AG08396 (cell line): ENCODE measurements around the gene PLAA.

Experiments
- DNase-seq: peaks from one replicate; pipeline ENCODE4 v3.0.0; 2012; ENCODE audit warnings: low spot score, mixed read lengths

Gene PLAA

DNA sequence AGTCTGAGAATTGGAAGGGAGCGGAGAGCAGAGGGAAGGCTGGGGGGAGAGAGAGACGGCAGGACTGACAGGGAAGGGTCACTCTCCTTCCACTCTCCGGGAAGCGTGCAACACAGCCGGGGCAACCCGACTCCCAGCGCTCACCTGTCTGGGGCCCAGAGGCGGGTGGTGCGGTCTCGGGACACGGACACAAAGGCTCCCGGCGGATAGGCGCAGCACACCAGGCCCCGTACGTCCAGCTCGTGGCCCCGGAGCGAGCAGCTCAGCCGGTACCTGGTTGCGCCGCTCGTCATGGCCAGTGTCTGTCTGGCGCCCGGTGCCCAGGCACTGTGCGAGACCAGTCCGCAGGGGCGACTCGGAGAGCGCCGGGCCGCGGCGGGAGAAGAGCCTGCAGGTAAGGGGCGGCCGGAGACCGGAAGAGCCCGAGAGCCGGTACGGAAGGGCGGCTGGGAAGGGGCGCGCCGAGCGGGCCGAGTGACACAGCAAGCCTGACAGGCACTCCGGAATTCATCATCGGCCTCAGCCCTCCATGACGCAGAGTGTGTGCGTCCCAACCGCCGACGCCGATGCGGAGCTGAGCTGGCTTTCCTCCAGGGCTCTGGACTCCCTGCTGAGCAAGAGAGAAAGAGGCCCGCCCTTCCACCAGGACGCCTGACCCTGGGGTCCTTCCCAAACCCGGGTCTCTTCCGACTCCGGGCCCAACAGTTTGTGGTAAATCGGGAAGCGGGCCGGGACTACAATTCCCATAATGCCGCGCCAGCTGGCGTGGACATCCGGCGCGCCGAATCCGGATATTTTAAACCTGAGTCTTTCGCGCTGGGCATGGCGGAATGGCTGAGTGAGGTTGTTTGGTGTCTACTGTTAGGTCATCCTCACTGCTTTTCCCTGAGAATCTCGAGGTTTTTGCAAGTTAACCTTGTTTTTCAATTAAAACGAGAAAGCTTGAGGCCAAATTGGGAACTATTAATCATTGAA is at the start of gene PLAA:
PLAA (minus strand) TSS at position 490 of the 975 bp plus-strand sequence; CDS start at position 293, 197 bp downstream.
- peak; percentile 91 for DNase-seq

DNA sequence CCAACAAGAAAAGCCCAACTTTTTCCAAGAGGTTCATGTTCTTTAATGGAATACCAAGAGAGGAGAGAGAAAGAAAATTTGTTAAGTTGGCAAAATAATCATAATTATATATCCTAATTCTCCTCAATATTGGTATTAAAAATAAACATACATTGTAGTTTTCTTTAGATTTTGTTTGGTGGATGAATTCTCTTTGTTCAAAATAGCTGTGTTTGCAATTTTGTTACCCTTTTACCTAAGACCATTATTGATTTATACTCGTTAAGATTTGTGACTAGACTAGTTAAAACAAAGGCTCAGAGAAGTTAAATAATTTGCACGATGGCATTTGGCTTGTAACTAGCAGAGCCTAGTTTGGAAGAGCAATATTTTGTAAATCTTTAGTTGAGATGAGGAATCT is 48.8 kb upstream of the PLAA start:
- DNase-seq: no peak

DNA sequence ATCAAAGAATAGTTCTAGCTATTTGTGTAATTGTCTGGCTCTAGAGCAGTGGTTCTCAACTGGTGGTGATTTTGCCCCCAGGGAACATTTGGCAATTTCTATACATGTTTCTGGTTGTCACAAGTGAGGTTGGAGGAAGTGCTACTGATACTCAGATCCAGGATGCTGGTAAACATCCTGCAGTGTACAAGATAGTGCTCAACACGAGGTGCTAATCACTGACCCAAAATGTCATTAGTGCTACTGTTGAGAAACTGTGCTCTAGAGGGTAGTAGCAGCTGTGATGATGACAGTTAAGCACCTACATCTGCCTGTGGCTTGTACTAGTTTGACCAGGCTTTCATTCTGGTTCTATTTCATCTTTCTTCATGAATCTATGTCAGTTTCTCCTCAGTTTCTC is 36.3 kb upstream of the PLAA start:
- no peak for DNase-seq

DNA sequence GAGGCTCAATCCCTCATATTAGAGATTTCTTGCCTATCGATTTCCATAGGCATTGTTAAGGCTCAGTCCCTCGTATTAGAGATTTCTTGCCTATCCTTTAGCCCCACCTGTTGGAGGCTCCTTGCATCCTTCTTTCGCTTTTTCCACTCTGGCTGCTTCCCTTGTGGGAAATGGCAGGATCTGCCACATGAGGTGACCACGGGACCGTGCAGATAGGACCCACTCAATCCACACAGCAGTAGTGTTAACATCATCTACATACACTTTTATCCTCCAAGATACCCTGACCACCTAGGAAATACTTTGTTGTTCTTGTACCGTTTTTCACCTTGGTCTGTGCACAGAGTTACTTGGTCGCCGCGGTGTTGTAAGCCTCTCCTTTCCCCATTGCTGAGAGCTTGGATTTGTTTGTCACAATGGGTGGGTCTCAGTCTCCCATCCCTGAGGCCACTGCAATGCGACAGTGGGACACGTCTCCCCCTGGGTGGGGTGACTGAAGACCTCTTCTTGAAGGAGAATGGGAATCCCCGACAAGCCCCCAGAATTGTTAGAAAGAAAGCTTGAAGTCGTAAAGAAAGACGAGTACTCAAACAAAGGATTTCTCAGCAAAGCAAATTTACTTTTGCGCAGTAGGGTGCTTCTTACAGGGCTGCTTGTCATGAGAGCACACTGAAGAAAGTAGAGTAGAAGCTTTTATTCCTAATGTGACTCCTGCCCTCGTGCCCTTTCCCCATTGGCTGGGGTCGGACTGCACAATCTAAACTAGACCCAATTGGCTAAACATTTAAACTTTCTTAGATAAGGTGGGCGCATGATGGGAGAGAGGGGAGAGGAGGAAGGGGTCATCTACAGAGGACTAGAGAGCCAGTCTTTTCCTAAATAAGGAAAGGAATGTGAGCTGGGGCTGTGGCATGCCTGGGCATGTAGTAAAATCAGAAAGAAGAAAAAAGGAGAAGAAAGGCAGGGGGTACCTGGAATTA is 29.0 kb upstream of the PLAA start:
- peak; percentile 30 for DNase-seq

GRCh38 chr9:26974927-26975326 is 27.9 kb upstream of the PLAA start:
- DNase-seq: no peak

DNA sequence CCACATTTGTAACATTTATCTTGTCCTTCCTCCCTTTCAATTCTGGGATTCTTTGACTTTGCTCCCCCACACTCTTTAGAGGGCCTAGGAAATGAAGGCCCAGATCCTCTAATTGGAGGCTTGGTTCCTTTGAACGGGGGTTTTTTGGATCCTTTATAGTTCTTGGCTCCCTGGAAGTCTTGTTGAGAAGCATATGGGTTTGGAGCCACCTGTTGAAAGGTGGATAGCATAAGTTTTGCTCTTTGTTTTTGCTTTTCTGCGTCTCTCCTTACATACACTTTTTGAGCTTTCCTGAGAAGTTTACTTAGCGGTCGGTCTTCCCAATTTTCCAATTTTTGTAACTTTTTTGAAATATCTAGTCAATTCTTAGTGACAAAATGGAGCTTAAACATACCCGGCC is 26.9 kb upstream of the PLAA start:
- no peak for DNase-seq

DNA sequence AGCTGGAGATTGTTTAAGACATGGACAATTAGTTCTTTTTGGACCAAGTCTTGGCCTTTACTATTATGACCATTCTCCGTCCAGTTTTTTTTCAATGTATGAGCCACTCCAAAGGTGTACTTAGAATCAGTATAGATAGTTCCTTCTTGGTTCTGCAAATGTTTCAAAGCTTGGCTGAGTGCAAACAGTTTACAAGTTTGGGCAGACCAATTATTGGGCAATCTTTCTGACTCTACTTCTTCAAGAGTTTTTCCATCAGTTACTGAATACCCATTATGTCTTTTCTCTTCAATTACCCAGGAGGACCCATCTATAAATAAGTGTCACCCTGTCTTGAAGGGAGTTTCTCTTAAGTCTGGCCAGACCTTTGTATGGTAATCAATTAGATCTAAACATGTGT is 24.7 kb upstream of the PLAA start:
- no peak for DNase-seq

DNA sequence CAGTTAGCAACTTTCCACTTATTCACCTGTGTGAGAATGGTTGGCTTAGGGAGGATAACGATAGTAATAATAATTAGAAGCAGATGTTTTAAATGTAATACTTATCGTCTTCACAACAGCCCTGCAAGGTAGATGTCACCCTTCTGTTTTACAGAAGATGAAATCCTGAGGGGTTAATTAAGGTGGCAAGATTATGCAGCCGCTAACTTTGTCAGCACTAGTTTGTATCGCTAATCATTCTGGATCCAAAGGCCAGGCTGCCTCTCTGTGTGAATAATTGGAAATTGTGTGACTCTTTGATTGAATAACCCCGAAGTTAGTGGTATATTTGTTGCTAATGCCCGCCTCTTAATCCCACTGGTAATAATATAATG is 9.8 kb upstream of the PLAA start:
- DNase-seq: no peak

GRCh38 chr9:26955921-26956859 is 9.1 kb upstream of the PLAA start, which contains the start of gene IFT74:
IFT74 (plus strand) TSS chr9:26956412; CDS start chr9:26961968, 5,556 bp downstream.
- DNase-seq: peak; percentile 98

- no peak for DNase-seq
Observed at GRCh38 chr9:26955222-26955903, 8.3 kb upstream of the PLAA start.

- no peak for DNase-seq
Observed at GRCh38 chr9:26954050-26954508, 7.0 kb upstream of the PLAA start.

DNA sequence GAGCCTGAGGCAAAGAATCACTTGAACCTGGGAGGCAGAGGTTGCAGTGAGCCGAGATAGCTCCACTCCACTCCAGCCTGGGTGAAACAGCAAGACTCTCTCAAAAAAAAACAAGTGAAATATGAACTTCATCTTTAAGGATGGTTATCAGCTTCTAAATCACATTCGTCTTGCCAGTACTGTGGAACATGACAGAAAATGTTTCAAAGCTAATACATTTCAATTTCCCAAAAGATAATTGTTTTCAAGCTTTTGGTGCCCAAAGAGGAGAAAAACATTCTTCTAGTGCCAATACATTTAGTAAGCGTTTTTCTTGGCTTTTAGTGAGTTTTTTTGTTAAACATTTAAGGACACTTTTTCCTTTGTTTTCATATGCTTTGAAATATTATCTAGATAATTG is 4.8 kb upstream of the PLAA start:
- no peak for DNase-seq

- no peak for DNase-seq
Observed at GRCh38 chr9:26950521-26950920, 3.5 kb upstream of the PLAA start.

GRCh38 chr9:26949637-26950069 is 2.6 kb upstream of the PLAA start:
- DNase-seq: no peak

GRCh38 chr9:26947736-26948135 is 694 bp upstream of the PLAA start:
- no peak for DNase-seq

DNA sequence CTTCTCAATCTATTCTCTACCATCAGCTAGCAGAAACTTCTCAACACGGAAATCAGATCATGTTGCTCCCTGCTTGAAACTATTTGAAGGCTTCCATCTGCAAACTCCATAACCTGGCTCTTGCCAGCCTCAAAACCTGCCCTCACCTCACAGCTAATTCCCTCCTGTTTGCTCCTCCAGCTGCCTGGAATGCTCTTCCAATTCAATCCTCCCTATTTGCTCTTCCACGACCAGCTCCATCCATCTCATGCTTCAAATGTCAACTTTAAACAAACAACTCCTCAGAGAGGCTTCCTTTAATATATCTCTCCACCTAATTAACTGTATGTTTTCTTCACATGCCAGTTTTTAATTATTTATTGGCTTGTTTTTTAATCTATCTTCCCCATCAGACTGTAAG is 1.5 kb downstream of the PLAA start:
- no peak for DNase-seq

- DNase-seq: no peak
Observed at GRCh38 chr9:26940779-26941178, 6.3 kb downstream of the PLAA start.

- DNase-seq: no peak
Observed at GRCh38 chr9:26939955-26940711, 6.9 kb downstream of the PLAA start.

GRCh38 chr9:26937816-26938371 is 9.1 kb downstream of the PLAA start:
- DNase-seq: no peak

- no peak for DNase-seq
Observed at GRCh38 chr9:26935847-26936246, 11.2 kb downstream of the PLAA start.
